K562 (cell line): Measurements from ENCODE around the gene BCL7C. TPM values are rescaled to one million over a fixed set of nuclear protein-coding genes. Genes with fewer than 3 reads are reported as not detected.
A peak's percentile ranks its signal among the peaks of the same experiment; 100 is the strongest.

Experiments used
- BCL6 ChIP-seq: fragments of 250-450 bp; sonication (Bioruptor Pico); IDR thresholded peaks from 2 replicates; pipeline ENCODE4 v1.4.0; 2020
- CHD1 ChIP-seq: fragments of 200-600 bp; sonication (generic); IDR thresholded peaks from one replicate; pipeline ENCODE4 v1.6.1; 2012; ENCODE audit warnings: mild to moderate bottlenecking, moderate library complexity, low read length, inconsistent platforms
- CHD4 ChIP-seq: fragments of 200-600 bp; sonication (generic); IDR thresholded peaks from 3 replicates; pipeline ENCODE4 v1.6.1; 2012; ENCODE audit warnings: low read depth, mild to moderate bottlenecking, mixed read lengths, low read length, inconsistent platforms; ENCODE audit not compliant: insufficient read depth, insufficient replicate concordance, poor library complexity, severe bottlenecking
- ETS1 ChIP-seq: conservative IDR thresholded peaks from 2 replicates; pipeline ENCODE4 v1.6.1; 2011; ENCODE audit warnings: low read depth, mild to moderate bottlenecking, low read length; ENCODE audit not compliant: control insufficient read depth
- POLR2A ChIP-seq: fragments of 450-650 bp; conservative IDR thresholded peaks from 2 replicates; pipeline ENCODE4 v1.6.1; 2016
- PRPF4 ChIP-seq: fragments of 200-400 bp; formaldehyde crosslinking; IDR thresholded peaks from one replicate; pipeline ENCODE4 v1.6.1; 2017; ENCODE audit warnings: low read length, low read depth, mild to moderate bottlenecking; ENCODE audit not compliant: insufficient read depth, poor library complexity, severe bottlenecking
- RAD21 ChIP-seq, 2 experiments: fragments of 250-450 bp in 1 of 2; fragments of 450-650 bp in 1 of 2; sonication (Bioruptor Pico) in 1 of 2; formaldehyde crosslinking in 1 of 2; IDR thresholded peaks in 1 of 2; conservative IDR thresholded peaks in 1 of 2; 2 replicates each; pipeline versions ENCODE4 v1.4.0 to v1.8.0; 2020 to 2022; ENCODE audit warnings: mild to moderate bottlenecking in 2 of 2, moderate library complexity in 1 of 2
- RBM39 ChIP-seq: fragments of 200-400 bp; formaldehyde crosslinking; optimal IDR thresholded peaks from 2 replicates; pipeline ENCODE3; 2018; ENCODE audit warnings: low read depth, low read length
- RHOXF2B ChIP-seq: fragments of 250-450 bp; sonication (Bioruptor Pico); conservative IDR thresholded peaks from 2 replicates; pipeline ENCODE4 v1.5.1; 2021
- SMARCA4 ChIP-seq: fragments of 450-650 bp; IDR thresholded peaks from 2 replicates; pipeline ENCODE4 v1.6.1; 2016
- STAT5B ChIP-seq: fragments of 250-450 bp; sonication (Bioruptor Pico); IDR thresholded peaks from 2 replicates; pipeline ENCODE4 v1.8.0; 2021; ENCODE audit warnings: mild to moderate bottlenecking, inconsistent platforms
- THRAP3 ChIP-seq: fragments of 450-650 bp; IDR thresholded peaks from 2 replicates; pipeline ENCODE4 v1.6.1; 2016; ENCODE audit warnings: mild to moderate bottlenecking, inconsistent platforms, borderline replicate concordance
- ZBTB33 ChIP-seq: sonication (generic); formaldehyde crosslinking; IDR thresholded peaks from 2 replicates; pipeline ENCODE4 v1.8.1; 2023; ENCODE audit warnings: mild to moderate bottlenecking, missing genetic modification reagents
- polyA plus RNA-seq, 8 experiments: library from polyadenylated mRNA; depleted of rRNA in 4 of 8; stranded (reverse) in 5 of 8; unstranded in 3 of 8; fragments of >200 nt; fragmentation: Nextera tagmentation in 2 of 8; fragmentation: Illumina TruSeq in 1 of 8; extraction: Ambion mirVana in 2 of 8; extraction: Trizol in 1 of 8; gene quantifications; 2 replicates each; pipeline versions ENCODE4 v1.2.1 to v1.2.3, GENCODE V29; 2011 to 2014; ENCODE audit warnings: inconsistent platforms in 1 of 8, missing spikeins in 1 of 8
- total RNA-seq, 7 experiments: library from RNA; depleted of rRNA in 6 of 7; stranded (reverse); fragments of >200 nt in 6 of 7; fragmentation: Illumina TruSeq in 2 of 7; extraction: Trizol in 2 of 7; gene quantifications; 2 replicates each; pipeline versions ENCODE4 v1.2.1 to v1.2.3, GENCODE V29; 2011 to 2021; ENCODE audit warnings: low replicate concordance in 1 of 7

The BCL7C gene
- total and polyA plus RNA-seq, 9 of the 15 experiments (the other 6 are each of a cell fraction or from before 2014, with no cell fraction given), result 1.7 to 85.8 (median 19.6) TPM

- TF ChIP-seq CHD4 (peak; percentile 98), PRPF4 (no peak), ZBTB33 (no peak; the same call in 1 of the 2 replicates), SMARCA4 (no peak), RHOXF2B (CRISPR knock-in tag) (no peak), RAD21 (CRISPR knock-in tag; conservative IDR thresholded peaks at IDR 0.05 in 1 of 2, IDR thresholded peaks at IDR 0.05 in 1 of 2) (peak; percentile 91 to 95), BCL6 (CRISPR knock-in tag) (no peak), THRAP3 (no peak), ETS1 (no peak), POLR2A (no peak; the same call in 1 of the 2 replicates), CHD1 (peak; percentile 60), STAT5B (CRISPR knock-in tag) (no peak), RBM39 (peak; percentile 96)
These were observed 28.0 kb upstream of the BCL7C start (continued) for GRCh38 chr16:30921748-30922419.
